GM12874 (cell line): Measurements from ENCODE around the gene GBA2.

Experiments used
- TF ChIP-seq, protein P1 (sequence below): IDR thresholded peaks from 2 replicates; pipeline ENCODE4 v1.5.1; 2011; ENCODE audit warnings: low read depth, mild to moderate bottlenecking, control low read depth, low read length, moderate library complexity; ENCODE audit not compliant: insufficient read depth

Gene GBA2

DNA sequence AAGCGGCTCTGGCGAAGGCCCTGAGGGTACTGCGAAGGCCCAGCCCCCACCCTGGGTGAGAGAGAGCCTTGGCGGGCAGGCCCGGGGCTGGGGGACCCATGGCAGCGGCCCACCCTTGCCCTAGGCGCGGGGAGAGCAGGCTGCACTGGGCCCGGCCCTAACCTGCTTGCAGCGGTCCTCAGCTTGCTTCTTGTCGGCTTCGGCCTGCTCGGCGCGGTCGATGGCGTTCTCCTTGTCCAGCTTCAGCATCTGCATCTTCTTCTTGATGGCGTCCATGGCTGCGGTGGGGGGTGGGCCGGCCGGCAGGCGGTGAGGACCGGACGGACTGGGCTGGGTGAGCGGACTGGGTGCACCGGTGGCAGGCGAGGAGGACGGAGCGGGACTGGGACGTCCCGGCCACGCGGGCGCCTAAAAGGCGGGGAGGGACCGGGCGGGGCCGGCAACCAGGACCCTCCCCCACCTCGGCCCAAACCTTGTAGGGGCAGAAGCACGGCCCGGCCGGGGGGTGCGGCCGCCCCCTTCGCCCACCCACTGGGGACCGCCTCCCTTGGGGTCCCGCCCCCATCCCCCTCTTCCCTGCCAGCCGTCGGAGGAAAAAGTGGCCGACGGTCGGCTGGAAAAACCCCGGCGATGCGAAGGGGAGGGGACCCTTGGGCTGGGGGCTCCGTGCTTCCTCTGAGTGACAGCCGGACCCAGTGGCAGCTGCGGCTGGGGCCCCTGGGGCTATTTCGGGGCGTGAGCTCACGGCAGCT lies 59.3 kb downstream of the GBA2 start, which contains the start of gene TPM2:
TPM2 (minus strand) TSS at position 384 of the 752 bp plus-strand sequence; CDS start at position 276, 108 bp downstream.
- TF ChIP-seq, protein P1, sequence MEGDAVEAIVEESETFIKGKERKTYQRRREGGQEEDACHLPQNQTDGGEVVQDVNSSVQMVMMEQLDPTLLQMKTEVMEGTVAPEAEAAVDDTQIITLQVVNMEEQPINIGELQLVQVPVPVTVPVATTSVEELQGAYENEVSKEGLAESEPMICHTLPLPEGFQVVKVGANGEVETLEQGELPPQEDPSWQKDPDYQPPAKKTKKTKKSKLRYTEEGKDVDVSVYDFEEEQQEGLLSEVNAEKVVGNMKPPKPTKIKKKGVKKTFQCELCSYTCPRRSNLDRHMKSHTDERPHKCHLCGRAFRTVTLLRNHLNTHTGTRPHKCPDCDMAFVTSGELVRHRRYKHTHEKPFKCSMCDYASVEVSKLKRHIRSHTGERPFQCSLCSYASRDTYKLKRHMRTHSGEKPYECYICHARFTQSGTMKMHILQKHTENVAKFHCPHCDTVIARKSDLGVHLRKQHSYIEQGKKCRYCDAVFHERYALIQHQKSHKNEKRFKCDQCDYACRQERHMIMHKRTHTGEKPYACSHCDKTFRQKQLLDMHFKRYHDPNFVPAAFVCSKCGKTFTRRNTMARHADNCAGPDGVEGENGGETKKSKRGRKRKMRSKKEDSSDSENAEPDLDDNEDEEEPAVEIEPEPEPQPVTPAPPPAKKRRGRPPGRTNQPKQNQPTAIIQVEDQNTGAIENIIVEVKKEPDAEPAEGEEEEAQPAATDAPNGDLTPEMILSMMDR, result no peak

DNA sequence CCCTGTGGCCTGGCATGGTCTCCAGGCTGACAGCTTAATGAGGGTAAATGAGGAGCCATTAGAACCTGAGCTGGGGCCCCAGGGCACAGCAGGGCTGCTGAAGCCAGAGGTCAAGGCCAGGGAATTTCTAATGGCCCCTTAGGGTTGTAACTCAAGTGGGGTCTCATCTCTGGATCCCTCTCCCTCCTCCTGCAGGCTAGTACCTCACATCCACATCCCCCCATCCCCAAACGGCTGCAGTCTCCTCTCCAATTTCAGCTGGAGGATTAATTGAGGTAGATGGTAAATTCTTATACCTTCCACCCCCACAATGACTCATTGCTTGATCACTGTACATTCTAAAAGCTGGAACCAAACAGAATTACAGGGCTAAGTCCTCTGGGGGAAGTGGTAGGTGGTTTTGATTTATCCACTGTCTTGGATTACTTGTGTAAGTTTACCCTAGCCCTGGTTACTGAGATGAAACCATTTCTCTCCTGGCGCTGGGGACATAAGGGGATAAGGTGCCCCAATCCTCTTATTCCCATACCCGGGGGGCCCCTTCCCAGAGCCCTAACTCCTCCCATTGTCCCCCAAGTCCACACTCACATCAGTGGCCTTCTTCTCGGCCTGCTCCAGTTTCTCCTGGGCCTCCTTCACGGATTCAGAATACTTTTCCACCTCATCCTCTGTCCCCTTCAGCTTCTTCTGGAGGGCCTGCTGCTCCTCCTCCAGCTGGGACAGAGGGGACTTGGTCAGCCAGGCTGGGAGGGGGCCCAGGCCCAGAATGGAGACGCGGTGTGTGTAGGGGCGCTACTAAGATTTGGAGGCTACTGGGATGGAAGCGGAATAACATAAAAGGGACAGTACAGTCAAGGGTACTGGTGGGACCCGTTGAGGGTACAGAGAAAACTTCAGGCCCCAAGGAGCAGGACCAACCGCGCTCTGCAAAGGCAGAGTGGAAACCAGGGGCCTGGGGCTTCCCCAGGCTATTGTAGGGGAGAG lies 60.2 kb downstream of the GBA2 start:
- TF ChIP-seq, protein P1, result no peak

DNA sequence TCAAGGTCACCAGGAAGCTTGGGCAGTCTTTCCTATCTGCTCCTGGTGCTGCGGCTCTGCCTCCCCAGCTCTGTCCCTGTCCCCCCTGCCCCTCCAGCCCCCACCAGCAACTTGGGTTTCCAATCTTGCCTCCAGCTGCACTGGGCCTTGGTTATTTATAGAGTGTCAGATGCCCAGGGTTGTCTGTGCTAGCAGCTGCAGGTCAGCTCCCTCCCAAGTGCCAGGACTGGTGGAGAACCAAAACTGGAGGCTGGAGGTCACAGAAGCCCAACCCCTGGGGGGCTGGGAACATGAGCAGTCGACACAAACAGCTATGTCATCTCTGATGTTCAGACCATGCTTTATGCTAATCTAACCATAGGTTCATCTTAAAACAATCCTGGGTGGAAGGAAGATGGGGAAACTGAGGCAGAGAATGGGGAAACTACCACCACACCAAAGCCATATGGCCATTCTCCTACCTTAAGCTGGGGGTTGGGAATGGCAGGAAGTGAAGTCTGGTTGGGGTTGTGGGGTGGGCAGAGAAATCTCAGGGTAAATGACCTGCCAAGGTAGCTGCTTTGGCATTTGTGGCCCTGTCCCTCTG lies 61.0 kb downstream of the GBA2 start:
- TF ChIP-seq, protein P1, result no peak

DNA sequence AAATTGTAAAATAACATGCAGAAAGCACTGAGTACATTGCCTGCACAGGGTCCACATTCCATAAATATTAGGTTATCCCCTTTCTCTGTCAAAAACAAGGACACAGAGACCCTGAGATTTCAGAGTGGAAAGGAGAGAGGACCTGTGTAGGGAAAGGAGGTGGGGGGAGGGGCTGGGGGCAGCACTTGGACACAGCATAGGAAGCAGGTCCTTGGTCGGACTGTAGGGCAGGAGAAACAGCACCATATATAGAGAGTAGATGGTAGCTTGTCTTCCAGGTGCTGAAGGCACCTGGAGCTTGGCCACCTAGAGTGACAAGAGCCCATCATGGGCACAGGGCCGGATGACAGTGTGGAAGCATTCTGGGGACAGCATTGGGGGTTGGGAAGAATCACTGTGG lies 61.7 kb downstream of the GBA2 start:
- TF ChIP-seq, protein P1, result no peak
